CD8-positive, alpha-beta memory T cell (primary cell): ENCODE measurements around the gene ST8SIA5. TPM values are rescaled to one million over a fixed set of nuclear protein-coding genes. Genes with fewer than 3 reads are reported as not detected.
"Not testable (repeated sequence)": the region's sequence is repeated elsewhere in the genome, so short reads cannot be mapped to it uniquely, and the experiment has no call there.

ENCODE experiments used
- CTCF ChIA-PET: fragments of 350-600 bp; sonication (Branson Sonifier 250); formaldehyde crosslinking; loops from one replicate; lab custom pipeline; 2021; ENCODE audit warnings: antibody characterized with exemption; lab: Charles Lee
- POLR2A ChIA-PET: fragments of 350-600 bp; sonication (Branson Sonifier 250); formaldehyde crosslinking; loops from one replicate; lab custom pipeline; 2021; ENCODE audit warnings: antibody characterized with exemption; lab: Charles Lee
- DNase-seq, 5 donors: peaks; one replicate each; pipeline versions ENCODE4 v3.0.0 to v3.0.0-alpha.2; 2020 to 2022; ENCODE audit warnings: mixed read lengths in 1 of 5
- H3K27ac ChIP-seq: one replicate; pipeline ENCODE4 v1.7.0; 2013; ENCODE audit warnings: low read depth, mild to moderate bottlenecking, low read length, moderate library complexity
- H3K27me3 ChIP-seq: 2 replicates; pipeline ENCODE4 v1.7.0; 2013; ENCODE audit warnings: low read length, mild to moderate bottlenecking; ENCODE audit not compliant: insufficient read depth, poor library complexity, severe bottlenecking
- H3K36me3 ChIP-seq: 2 replicates; pipeline ENCODE4 v1.7.0; 2013; ENCODE audit warnings: mild to moderate bottlenecking, low read length, moderate library complexity; ENCODE audit not compliant: insufficient read depth
- H3K4me1 ChIP-seq: 2 replicates; pipeline ENCODE4 v1.7.0; 2013; ENCODE audit warnings: mild to moderate bottlenecking, low read length, moderate library complexity; ENCODE audit not compliant: insufficient read depth
- H3K4me3 ChIP-seq: 2 replicates; pipeline ENCODE4 v1.7.0; 2013; ENCODE audit warnings: mild to moderate bottlenecking, low read length
- H3K9me3 ChIP-seq: 2 replicates; pipeline ENCODE4 v1.7.0; 2013; ENCODE audit warnings: mild to moderate bottlenecking, low read length
- H3K27ac Mint-ChIP-seq, 8 donors: one replicate each; pipeline ENCODE4 v1.8.0; 2020 to 2021; ENCODE audit warnings: mixed read lengths in 8 of 8, mild to moderate bottlenecking in 6 of 8, inconsistent platforms in 3 of 8, moderate library complexity in 3 of 8
- H3K27me3 Mint-ChIP-seq, 2 donors: one replicate each; pipeline ENCODE4 v1.8.0; 2020 to 2021; ENCODE audit warnings: mixed read lengths in 2 of 2, mild to moderate bottlenecking in 1 of 2, moderate library complexity in 1 of 2
- H3K36me3 Mint-ChIP-seq, 3 donors: one replicate each; pipeline ENCODE4 v1.8.0; 2020 to 2021; ENCODE audit warnings: mixed read lengths in 3 of 3, inconsistent platforms in 1 of 3, mild to moderate bottlenecking in 1 of 3
- H3K4me1 Mint-ChIP-seq, 3 donors: one replicate each; pipeline ENCODE4 v1.8.0; 2020 to 2021; ENCODE audit warnings: mixed read lengths in 3 of 3, inconsistent platforms in 1 of 3, mild to moderate bottlenecking in 1 of 3
- H3K4me3 Mint-ChIP-seq, 7 donors: one replicate each; pipeline ENCODE4 v1.8.0; 2020 to 2021; ENCODE audit warnings: mixed read lengths in 7 of 7, mild to moderate bottlenecking in 6 of 7, moderate library complexity in 4 of 7, inconsistent platforms in 2 of 7
- H3K9me3 Mint-ChIP-seq, 5 donors: one replicate each; pipeline ENCODE4 v1.8.0; 2020 to 2022; ENCODE audit warnings: mixed read lengths in 5 of 5, mild to moderate bottlenecking in 3 of 5, moderate library complexity in 2 of 5, inconsistent platforms in 1 of 5
- polyA plus RNA-seq: library from polyadenylated mRNA; unstranded; fragments of 300-500 nt; fragmentation: Illumina TruSeq; gene quantifications from one replicate; pipeline ENCODE4 v1.2.3, GENCODE V29; 2021
- total RNA-seq, 2 experiments: library from RNA; stranded (reverse); gene quantifications; one replicate each; pipeline ENCODE4 v1.2.3, GENCODE V29; 2021

Gene ST8SIA5, protein sequence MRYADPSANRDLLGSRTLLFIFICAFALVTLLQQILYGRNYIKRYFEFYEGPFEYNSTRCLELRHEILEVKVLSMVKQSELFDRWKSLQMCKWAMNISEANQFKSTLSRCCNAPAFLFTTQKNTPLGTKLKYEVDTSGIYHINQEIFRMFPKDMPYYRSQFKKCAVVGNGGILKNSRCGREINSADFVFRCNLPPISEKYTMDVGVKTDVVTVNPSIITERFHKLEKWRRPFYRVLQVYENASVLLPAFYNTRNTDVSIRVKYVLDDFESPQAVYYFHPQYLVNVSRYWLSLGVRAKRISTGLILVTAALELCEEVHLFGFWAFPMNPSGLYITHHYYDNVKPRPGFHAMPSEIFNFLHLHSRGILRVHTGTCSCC
- total RNA-seq: not detected
- polyA plus RNA-seq: 0.23 TPM

DNA sequence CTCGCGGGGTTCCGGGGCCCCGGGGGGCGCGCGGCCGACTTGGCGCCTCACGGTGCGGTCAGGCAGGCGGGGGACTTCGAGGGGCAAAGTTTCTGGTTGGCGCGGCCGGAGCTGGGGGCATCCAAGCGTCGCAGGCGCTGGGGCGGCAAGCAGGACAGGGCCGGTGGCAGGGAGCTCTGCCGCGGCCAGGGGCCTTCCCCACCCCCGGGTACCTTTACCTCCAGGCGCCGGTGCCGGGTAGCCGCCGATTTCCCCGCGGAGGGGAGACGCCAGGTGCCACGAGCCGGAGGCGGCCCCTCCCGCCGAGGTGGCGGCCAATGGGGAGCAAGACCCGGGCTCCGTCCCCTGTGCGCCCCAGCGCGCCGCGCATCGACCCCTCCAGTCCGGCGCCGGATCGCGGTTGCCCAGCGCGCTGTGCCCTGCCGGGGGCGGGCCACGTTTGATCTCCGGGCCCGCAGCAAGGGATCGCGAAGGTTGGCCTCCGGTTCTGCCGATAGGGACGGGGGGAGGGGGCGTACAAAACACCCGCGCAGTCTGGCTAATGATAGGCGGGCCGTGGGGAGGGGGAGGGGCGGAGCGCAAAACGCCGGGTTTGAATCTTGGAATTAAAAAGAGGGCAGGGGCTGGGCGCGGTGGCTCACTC is at the start of gene ST8SIA5:
TSS of gene ST8SIA5 (minus strand) at position 495 of the 643 bp plus-strand sequence. CDS start 545 bp downstream, outside the sequence.
- Histone ChIP-seq H3K27me3 (peaks cover 8% of the 10 kb centered on the region), H3K27ac (no peak within 1 kb of the TSS), H3K9me3 (no peaks in the 10 kb centered on the region), H3K4me1 (no peaks in the 10 kb centered on the region), H3K4me3 (no peak within 1 kb of the TSS), H3K36me3 (no peaks in the 10 kb centered on the region)
- H3K4me3 Mint-ChIP-seq: peak within 1 kb of the TSS in 5 of 7 donors; percentile 20 to 72 (median 48)
- H3K9me3 Mint-ChIP-seq: no peaks in the 10 kb centered on the region
- no peaks in the 10 kb centered on the region for H3K36me3 Mint-ChIP-seq
- peaks cover 38 to 56% of the 10 kb centered on the region in 2 donors for H3K27me3 Mint-ChIP-seq
- no peak within 1 kb of the TSS for H3K27ac Mint-ChIP-seq
- ChIA-PET POLR2A (no interaction called here), CTCF (no interaction called here)
- DNase-seq: no peak
- H3K4me1 Mint-ChIP-seq: peaks cover 11 to 24% (median 12%) of the 10 kb centered on the region in 3 donors

GRCh38 chr18:46795945-46796344 is 39.1 kb upstream of the ST8SIA5 start:
- CTCF ChIA-PET, H3K4me3 ChIP-seq, H3K36me3 Mint-ChIP-seq, H3K9me3 Mint-ChIP-seq, H3K27me3 Mint-ChIP-seq, H3K4me3 Mint-ChIP-seq, H3K9me3 ChIP-seq, H3K4me1 ChIP-seq, DNase-seq, H3K36me3 ChIP-seq, H3K27ac ChIP-seq, H3K27me3 ChIP-seq, H3K27ac Mint-ChIP-seq, POLR2A ChIA-PET, H3K4me1 Mint-ChIP-seq: not testable (repeated sequence)

GRCh38 chr18:46794607-46795006 is 37.8 kb upstream of the ST8SIA5 start:
- no peaks in the 10 kb centered on the region for H3K36me3 ChIP-seq
- peaks cover 0 to 2% of the 10 kb centered on the region in 2 donors for H3K27me3 Mint-ChIP-seq
- H3K27me3 ChIP-seq: no peaks in the 10 kb centered on the region
- H3K36me3 Mint-ChIP-seq: peaks cover 0 to 3% (median 2%) of the 10 kb centered on the region in 3 donors
- no peak for DNase-seq
- H3K9me3 Mint-ChIP-seq: peaks cover 0 to 3% (median 0%) of the 10 kb centered on the region in 5 donors
- H3K9me3 ChIP-seq: no peaks in the 10 kb centered on the region
- H3K4me1 Mint-ChIP-seq: no peaks in the 10 kb centered on the region
- H3K4me3 ChIP-seq: no peak overlapping the region
- peak overlapping the region in 1 of 8 donors; percentile 70 for H3K27ac Mint-ChIP-seq
- H3K4me3 Mint-ChIP-seq: no peak overlapping the region
- no peak overlapping the region for H3K27ac ChIP-seq
- POLR2A ChIA-PET: no interaction called here
- H3K4me1 ChIP-seq: no peaks in the 10 kb centered on the region
- CTCF ChIA-PET: no interaction called here

DNA sequence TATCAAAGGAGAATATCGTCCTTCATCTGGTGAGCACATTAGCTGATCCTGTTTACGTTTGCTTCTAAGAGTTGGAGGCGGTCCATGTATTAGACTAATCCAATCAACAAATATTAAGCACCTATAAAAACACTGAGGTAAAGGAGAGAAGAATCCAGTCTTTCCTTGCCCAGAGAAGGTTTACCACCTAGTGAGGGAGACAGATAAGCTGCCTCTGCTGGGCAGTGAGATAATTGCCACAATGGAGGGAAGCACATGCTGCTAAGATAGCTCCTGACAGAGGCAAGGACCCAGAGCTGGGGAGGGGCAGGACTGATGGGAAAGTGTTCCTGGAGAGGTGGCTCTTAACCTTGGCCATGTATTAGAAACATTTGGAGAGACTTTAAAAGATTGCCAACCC is 36.7 kb upstream of the ST8SIA5 start:
- peaks cover 0 to 2% of the 10 kb centered on the region in 2 donors for H3K27me3 Mint-ChIP-seq
- no peaks in the 10 kb centered on the region for H3K4me1 ChIP-seq
- peaks cover 0 to 3% (median 0%) of the 10 kb centered on the region in 5 donors for H3K9me3 Mint-ChIP-seq
- DNase-seq: no peak
- H3K27ac Mint-ChIP-seq: peak overlapping the region in 1 of 8 donors; percentile 40
- H3K9me3 ChIP-seq: no peaks in the 10 kb centered on the region
- peaks cover 0 to 3% (median 2%) of the 10 kb centered on the region in 3 donors for H3K36me3 Mint-ChIP-seq
- CTCF ChIA-PET: no interaction called here
- POLR2A ChIA-PET: no interaction called here
- H3K4me3 ChIP-seq: no peak overlapping the region
- no peak overlapping the region for H3K4me3 Mint-ChIP-seq
- no peaks in the 10 kb centered on the region for H3K4me1 Mint-ChIP-seq
- H3K27me3 ChIP-seq: no peaks in the 10 kb centered on the region
- H3K36me3 ChIP-seq: no peaks in the 10 kb centered on the region
- no peak overlapping the region for H3K27ac ChIP-seq

GRCh38 chr18:46789088-46789487 is 32.2 kb upstream of the ST8SIA5 start:
- no peaks in the 10 kb centered on the region for H3K4me1 ChIP-seq
- H3K27me3 Mint-ChIP-seq: peaks cover 2 to 13% of the 10 kb centered on the region in 2 donors
- H3K4me3 ChIP-seq: no peak overlapping the region
- no peak for DNase-seq
- peaks cover 3 to 8% (median 6%) of the 10 kb centered on the region in 5 donors for H3K9me3 Mint-ChIP-seq
- no peak overlapping the region for H3K27ac Mint-ChIP-seq
- H3K4me1 Mint-ChIP-seq: no peaks in the 10 kb centered on the region
- POLR2A ChIA-PET: no interaction called here
- H3K27ac ChIP-seq: no peak overlapping the region
- CTCF ChIA-PET: no interaction called here
- H3K27me3 ChIP-seq: no peaks in the 10 kb centered on the region
- no peaks in the 10 kb centered on the region for H3K36me3 Mint-ChIP-seq
- H3K9me3 ChIP-seq: no peaks in the 10 kb centered on the region
- no peaks in the 10 kb centered on the region for H3K36me3 ChIP-seq
- H3K4me3 Mint-ChIP-seq: no peak overlapping the region

- Histone ChIP-seq H3K4me1 (no peaks in the 10 kb centered on the region), H3K9me3 (no peaks in the 10 kb centered on the region), H3K36me3 (no peaks in the 10 kb centered on the region), H3K4me3 (no peak overlapping the region), H3K27ac (no peak overlapping the region), H3K27me3 (no peaks in the 10 kb centered on the region)
- Mint-ChIP-seq H3K9me3 (peaks cover 3 to 8% (median 7%) of the 10 kb centered on the region in 5 donors), H3K4me1 (no peaks in the 10 kb centered on the region), H3K4me3 (no peak overlapping the region), H3K27ac (no peak overlapping the region), H3K36me3 (no peaks in the 10 kb centered on the region), H3K27me3 (peaks cover 0 to 13% of the 10 kb centered on the region in 2 donors)
- CTCF ChIA-PET: no interaction called here
- POLR2A ChIA-PET: no interaction called here
- no peak for DNase-seq
Measured at GRCh38 chr18:46787674-46788073, 30.8 kb upstream of the ST8SIA5 start.

- Mint-ChIP-seq H3K36me3 (no peaks in the 10 kb centered on the region), H3K4me1 (no peaks in the 10 kb centered on the region), H3K27ac (peak overlapping the region in 1 of 8 donors; percentile 34), H3K4me3 (no peak overlapping the region), H3K27me3 (peaks cover 8 to 14% of the 10 kb centered on the region in 2 donors), H3K9me3 (no peaks in the 10 kb centered on the region)
- no peak for DNase-seq
- Histone ChIP-seq H3K4me1 (no peaks in the 10 kb centered on the region), H3K4me3 (no peak overlapping the region), H3K27ac (no peak overlapping the region), H3K9me3 (no peaks in the 10 kb centered on the region), H3K27me3 (no peaks in the 10 kb centered on the region), H3K36me3 (no peaks in the 10 kb centered on the region)
- ChIA-PET CTCF (no interaction called here), POLR2A (no interaction called here)
Measured at GRCh38 chr18:46772357-46772756, 15.5 kb upstream of the ST8SIA5 start.

GRCh38 chr18:46771141-46771540 is 14.3 kb upstream of the ST8SIA5 start:
- H3K4me1 ChIP-seq: no peaks in the 10 kb centered on the region

More at GRCh38 chr18:46771141-46771540, 14.3 kb upstream of the ST8SIA5 start:
- peak overlapping the region in 1 of 8 donors; percentile 44 for H3K27ac Mint-ChIP-seq
- ChIA-PET CTCF (no interaction called here), POLR2A (no interaction called here)
- Histone ChIP-seq H3K4me3 (no peak overlapping the region), H3K36me3 (no peaks in the 10 kb centered on the region), H3K9me3 (no peaks in the 10 kb centered on the region), H3K27ac (no peak overlapping the region), H3K27me3 (no peaks in the 10 kb centered on the region)
- no peaks in the 10 kb centered on the region for H3K9me3 Mint-ChIP-seq
- H3K4me1 Mint-ChIP-seq: no peaks in the 10 kb centered on the region
- peaks cover 8 to 14% of the 10 kb centered on the region in 2 donors for H3K27me3 Mint-ChIP-seq
- H3K4me3 Mint-ChIP-seq: no peak overlapping the region
- no peak for DNase-seq
- H3K36me3 Mint-ChIP-seq: no peaks in the 10 kb centered on the region
